ENCODE data around the gene DMTF1.

The DMTF1 gene

DNA sequence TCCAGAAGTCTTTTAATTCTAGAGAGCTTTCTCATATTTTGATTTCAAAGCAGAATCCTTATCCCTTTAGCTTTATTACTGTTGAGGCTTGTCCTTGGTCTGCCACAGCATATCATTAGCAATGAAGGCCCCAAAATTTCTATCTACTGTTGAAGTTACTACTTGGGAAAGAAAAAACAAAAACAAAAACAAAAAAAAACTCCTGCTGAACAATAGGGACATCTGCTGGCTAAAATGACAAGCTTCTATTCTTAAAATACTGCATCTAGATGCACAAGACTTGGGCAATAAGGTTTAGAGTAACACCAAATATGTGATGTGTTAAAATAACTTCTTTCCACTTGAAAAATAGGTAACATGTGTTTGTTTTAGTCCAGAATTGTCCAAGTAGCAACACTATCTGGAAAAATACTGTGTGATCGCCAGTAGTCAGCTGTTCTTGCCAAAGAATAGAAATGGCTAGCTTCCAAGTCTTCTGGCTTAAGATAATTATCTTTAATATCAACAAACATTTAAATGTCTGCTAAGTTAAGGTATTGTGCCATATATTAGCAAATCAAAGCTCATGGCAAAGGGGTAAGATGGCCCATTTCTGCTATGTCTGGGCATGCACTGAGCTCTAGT, 3.8 kb upstream of the DMTF1 start:
- no peak for DNase-seq

DNA sequence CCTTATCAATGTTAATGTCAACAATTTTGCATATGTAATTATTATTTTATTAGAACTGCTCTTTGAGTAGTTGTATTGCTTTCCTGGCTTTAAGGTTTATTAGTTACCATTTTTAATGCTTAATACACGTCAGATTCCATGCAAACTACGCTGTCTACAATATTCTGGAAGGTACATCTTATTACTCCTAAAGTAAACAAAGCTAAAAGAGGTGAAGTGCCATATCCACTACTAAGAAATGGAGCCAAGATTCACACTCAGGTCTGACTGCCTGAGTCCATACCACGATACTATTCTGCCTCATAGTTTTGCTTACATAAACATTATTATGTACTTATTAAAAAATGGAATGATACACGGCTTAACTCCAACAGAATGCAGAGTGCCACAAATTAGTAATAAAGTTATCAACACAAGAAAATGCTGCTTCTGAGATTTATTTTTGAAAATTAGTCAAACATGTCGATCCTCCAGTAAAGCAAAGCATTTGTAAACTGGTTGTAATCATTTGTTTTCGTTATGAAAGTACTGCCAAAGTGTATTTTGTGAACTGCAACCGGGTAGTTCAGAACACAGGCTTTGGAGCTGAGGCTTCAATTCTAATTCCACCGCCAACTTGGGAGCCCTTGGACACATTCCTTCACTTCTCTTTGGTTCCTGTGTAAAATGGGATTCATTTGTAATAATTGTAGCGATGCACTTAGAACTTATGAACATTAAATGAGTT, 1.1 kb upstream of the DMTF1 start:
- no peak for DNase-seq

DNA sequence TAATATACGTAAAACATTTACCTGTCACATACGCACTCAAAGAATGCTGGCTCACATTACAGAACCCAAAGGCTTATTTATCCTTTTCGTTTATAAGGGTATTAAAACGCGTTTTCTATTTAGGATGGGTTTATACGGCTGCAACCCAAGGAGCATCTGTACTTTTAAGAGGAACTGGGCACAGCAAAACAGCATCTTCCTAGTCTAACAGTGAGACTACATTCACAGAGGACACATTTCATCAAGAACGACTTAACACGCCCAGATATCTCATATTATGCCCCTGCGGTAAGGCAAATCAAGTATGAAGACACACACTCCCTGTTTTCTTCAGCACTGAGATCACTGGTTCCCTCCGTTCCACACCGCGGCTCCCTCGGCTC, 533 bp upstream of the DMTF1 start:
- DNase-seq: no peak

DNA sequence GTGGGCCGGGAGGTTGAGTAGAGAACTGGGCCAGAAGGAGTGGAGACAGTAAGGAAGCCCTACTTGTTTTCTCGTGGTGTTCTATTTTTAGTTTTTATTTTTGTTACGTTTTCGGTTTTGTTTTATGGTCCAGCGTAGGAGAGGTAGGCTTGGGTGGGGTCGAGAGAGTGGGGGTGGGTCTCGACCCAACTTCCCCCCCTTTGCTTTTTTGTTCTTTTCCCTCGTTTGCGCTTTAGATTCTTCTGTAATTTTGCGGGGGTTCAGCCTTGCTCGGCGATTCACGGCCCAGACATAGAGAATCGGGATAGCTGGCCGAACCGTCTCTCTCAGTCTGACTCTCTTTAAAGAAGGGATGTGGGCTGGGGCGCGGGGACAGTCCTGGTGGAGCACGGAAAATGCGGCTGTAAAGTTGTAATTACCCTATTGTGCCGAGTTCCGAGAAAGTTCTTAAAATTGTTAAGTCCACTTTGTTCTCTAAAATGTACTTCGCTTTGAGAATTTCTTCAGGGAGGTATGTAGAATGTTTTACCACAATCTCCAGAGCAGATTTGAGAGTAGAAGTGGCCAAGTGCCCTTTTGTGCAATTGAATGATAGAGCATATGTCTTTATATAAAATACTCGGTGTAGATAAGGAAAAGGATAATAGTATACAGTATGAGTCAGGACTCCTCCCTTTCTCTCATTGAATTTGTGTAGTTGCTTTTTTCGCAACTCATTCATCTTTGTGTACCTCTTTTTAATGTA, 816 bp downstream of the DMTF1 start:
- no peak for DNase-seq

DNA sequence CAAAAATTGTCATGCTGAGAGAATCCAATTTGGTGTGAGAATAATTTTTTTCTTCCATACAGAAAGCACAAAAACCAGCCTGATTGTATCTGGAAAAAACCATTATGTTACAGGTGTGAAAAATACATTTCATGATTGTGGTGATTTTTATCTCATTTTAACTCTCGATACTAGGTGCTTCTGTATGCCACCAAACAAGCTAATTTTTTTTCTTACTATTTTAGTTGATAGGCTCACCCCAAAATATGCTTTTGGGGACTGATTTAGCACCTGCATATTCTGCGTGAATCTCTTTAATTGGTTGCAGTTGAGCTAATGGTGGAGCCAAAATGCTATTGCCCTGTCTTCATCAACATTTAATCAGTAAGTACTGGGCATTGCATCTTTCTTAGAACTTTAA, 1.9 kb downstream of the DMTF1 start:
- DNase-seq: no peak

DNA sequence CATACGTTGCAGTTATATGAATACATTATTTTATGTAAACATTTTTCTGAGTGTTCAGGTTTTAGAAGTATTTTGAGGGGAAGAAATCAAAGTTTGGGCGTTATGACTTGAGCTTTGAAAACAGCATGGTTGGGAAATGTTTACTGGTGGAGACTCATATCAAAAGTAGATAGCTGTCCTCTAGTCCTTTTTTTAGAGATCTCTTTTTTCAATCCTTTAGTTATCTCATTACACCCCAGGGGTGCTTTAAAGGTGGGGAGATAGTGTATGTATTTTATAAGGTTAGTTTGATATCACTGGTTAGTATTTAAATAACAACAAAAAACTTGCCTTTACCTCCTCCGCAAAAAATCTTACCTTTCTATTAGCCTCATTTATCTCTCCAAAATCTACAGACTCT, 2.3 kb downstream of the DMTF1 start:
- DNase-seq: no peak

DNA sequence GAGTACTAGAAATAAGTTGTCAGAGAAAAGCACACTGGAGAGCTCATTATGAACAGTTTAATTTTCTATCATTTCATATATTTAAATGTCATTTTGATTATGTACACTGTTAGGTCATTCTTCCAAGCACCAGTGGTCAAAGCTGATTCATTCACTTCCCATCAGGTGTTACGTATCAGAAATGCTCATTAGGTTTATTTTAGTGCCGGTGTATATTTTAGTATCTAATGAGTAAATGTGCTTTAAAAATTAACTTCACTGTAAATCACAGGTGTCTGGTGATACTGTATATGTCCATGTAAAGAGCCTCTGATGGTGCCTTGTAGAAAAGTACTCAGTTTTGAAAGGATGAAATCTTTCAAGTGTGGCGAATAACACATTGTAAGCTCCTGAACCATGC, 3.5 kb downstream of the DMTF1 start:
- no peak for DNase-seq

DNA sequence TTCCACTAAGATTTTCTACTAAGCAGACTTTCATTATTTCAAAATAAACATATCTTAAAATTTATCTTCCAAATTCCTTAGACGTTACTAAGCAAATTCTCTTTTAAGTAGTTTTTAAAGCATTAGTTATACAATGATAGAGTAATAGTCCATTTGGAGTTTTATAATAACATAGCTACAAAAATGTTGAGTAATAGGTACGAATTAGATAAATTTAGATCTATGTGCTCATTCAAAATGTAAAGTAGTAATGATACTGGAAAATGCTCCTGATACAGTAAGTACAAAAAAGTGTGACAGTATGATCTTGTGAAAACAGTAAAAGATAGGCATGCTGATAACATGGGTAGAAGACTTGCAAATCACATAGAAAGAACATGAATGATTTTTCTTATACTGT, 4.5 kb downstream of the DMTF1 start:
- no peak for DNase-seq

DNA sequence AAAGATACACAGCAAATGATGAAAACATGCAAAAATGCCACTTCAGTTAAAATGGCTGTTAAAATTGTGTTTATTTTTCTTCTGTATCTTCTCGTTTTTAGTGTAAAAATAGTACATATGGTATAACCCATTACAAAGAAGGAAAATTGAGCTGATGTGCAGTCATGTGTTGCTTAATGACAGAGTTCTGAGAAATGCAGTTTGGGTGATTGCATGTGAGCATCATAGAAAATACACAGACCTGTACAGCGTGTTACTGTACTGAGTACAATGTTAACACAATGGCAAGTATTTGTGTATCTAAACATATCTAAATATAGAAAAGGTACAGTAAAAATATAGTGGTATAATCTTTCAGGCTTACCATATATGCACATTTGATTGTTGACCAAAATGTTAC, 7.3 kb downstream of the DMTF1 start:
- no peak for DNase-seq

DNA sequence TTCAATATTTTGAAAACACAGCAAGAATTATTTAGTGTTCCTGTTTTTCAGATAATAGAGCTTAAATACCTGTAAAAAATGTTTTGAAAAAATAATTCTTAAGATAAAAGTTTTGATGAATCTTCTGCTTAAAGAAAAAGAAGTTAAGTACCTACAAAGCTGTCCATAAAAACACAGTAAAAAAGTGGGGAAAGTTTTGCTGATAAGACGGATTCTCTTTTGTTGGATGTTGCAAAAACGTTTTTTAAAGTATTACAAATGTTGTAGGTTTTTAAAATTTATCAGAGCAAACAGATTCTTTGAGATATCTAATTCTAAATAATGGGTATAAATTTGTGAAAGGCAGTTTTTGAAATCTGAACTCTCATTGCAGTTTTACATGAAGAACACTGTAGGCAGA, 12.2 kb downstream of the DMTF1 start:
- DNase-seq: no peak

DNA sequence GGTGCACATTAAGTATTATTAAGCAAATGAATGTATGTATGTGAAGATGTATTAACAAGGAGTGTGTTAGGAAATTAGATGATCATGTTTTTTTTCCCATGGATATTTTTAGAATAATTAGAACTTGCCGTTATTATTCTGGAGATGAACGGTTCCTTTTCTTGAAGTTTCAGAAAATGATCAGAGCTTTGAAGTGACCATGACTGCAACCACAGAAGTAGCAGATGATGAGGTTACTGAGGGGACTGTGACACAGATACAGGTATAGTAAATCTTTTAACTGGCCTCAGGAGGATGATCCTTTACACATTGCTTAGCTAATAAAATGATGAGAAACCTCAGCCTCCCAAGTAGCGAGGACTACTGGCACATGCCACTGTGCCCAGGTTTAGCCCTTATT, 18.6 kb downstream of the DMTF1 start:
- no peak for DNase-seq

DNA sequence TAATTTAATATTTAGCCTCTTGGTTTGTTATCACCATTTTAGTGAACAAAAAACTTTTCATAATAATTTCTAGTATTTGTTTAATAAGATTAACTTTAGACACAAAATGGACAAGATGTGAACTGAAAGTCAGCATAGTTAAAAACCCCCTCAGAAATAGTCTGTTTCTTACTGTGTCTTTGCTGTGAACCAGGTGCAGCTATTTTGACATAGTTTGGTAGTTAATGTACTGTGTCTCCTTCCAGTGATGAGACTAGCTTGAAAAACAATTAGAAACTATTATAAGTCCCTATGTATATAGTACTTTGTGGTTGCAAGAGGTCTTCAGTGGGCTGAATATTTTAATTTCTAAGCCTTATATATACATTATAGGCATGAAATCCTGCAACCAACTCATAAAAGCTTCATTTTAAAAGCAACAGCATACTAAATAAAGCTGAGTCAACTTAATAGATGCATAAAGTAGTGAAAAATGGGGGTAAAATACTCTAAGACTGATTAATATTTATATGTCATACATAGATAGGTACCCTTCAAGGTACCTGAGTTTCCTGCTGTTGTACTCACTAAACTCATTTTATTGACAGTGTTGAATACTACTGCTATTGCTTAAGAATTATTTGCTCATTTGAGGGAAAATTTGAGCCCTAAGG, 19.2 kb downstream of the DMTF1 start:
- no peak for DNase-seq

DNA sequence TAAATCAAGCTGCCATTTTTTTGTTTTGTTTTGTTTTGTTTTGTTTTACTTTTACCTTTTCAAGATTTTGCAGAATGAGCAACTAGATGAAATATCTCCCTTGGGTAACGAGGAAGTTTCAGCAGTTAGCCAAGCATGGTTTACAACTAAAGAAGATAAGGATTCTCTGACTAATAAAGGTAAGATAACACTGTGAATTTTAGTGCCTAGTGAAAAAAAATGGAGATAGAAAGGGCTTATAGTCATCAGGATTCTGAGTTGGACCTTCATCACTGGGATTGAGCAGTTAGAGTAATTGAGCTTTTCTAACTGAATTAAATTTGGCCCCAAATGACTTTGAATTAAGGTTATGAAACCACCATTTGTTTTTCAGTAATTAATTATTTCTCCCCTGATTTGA, 21.2 kb downstream of the DMTF1 start:
- no peak for DNase-seq

DNA sequence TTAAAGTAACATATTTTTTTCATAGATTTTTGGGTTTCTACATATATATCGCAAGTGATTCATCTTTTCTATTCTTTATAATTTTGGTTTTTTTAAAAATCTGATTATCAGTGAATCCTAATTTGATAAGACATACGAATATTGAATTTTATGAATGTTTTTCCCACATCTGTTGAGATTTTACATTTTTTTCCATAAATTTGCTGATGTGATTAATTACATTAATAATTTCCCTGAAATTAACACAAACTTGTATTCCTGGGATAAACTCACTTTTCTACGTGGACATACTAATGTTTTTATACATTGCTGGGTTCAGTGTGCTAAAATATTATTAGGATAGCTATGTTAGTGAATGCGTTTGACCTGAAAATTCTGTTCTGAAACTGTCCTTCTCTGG, 26.1 kb downstream of the DMTF1 start:
- DNase-seq: no peak

DNA sequence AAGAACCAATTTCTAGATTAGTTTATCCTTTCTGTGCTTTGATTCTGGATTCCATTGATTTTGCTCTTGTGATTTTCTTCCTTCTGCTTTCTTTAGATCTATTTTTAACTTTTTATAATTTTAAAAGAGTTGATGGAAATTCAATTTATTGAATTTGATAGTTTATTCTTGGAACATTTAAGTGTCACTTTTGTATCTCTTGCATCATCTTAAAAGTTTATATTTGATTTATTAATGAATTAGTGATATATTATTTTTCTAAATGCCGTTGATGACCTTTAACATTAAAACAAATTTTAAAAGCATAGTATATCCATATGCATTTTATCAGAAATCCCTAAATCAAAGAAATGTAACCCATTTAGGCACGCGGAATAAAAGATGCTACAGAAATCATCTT, 26.9 kb downstream of the DMTF1 start:
- no peak for DNase-seq

DNA sequence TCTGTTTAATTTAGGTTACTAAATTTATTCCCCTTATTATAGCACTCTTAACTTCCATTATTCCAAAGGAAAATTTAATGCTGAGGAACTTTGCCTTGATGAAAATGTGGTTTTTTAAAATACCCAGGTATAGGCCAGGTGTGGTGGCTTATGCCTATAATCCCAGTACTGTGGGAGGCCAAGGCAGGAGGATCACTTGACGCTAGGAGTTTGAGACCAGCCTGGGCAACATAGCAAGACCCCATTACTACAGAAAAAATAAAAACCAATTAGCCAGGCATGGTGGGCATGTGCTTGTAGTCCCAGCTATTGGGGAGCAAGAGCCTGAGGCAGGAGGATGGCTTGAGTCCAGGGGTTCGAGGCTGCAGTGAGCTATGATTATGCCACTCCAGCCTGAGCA, 34.9 kb downstream of the DMTF1 start:
- no peak for DNase-seq

DNA sequence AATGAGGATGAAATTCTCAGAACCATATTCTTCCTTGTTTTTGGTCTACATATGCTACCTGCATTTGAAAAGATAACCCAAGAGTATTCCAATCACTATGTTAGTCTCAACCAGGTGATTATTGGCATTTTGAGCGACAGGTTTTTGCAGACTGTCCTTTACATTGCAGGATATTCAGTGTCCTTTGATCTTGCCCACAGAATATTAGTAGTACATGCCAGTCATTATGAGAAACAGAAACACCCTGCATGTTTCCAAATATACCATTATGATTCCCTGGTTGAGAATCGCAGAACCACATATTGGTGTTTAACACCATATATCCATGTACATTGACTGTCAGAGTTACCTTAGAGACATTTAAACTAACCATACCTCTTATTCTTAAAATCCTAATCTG, 36.7 kb downstream of the DMTF1 start:
- no peak for DNase-seq

DNA sequence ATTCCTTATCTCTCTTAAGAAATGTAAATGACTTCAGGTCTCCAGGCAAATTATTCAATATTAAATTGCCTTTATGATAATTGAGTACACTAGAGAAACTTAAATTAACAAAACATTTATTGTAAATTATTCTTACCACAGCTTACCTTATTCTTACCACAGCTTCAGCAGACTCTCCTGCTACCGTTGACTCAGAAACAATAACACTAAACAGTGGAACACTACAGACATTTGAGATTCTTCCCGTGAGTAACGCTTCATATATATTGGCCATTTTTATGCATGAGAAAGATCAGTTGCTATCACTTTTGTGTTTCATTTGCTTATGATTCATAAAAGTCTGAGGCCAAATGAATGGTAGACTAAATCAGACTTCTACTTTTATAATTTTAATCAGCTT, 38.5 kb downstream of the DMTF1 start:
- no peak for DNase-seq

DNA sequence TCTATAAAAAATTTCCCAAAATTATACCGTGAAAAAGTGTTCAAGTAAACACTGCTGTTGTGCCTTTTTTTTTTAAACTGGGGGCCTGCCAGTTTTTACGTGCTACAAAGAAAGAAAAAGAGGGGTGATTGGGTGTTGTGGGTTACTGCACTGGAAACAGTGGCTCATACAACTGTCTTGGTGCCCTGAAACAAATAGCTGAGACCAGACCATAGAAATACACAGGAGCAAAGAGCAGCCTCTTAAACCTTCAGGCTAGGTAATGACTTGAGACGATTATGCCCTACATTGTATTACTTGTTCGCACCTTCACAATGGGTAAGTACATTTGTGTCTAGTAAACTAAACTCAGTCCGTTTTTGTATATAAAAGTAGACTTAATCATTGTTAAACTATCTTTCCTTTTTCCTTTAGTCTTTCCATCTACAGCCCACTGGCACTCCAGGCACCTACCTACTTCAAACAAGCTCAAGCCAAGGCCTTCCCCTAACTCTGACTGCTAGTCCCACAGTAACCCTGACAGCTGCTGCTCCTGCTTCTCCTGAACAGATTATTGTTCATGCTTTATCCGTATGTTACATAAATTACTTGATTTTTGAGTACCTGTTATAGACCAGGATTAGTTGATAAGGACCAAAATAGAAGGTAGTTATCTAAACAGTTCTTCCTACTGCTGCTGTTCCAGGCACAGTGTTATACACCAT, 40.7 kb downstream of the DMTF1 start:
- DNase-seq: no peak

DNA sequence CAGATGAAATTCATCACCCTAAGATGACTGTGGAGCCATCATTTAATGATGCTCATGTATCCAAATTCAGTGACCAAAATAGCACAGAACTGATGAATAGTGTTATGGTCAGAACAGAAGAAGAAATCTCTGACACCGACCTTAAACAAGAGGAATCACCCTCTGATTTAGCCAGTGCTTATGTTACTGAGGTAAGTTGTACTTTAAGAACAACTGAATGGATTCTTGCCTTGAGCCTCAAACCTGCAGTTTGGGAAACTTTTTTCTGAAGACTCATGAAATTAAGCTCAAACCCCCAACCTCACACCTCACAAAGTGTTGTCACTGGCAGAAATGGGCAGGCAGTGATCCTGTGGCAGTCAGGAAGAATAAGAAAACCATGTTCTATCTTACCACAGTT, 41.7 kb downstream of the DMTF1 start:
- DNase-seq: no peak

DNA sequence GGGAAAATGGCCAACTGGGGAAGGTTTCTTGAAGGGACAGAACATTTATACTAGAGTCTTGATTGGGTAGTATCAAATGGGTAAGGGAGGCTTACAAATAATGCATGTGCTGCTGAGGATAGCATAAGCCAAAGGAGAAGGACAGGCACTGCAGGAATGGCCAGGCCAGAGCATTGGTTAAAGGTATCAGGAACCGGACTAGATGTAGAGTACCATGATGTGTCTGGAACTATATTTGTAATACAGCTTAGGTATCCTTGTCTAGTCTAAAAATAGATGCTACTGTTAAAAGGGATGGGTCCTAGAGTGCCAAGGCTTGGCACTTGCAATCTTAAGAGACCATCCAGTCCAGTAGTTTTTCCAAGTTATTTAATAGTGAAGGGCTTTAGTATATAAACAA, 47.0 kb downstream of the DMTF1 start:
- DNase-seq: no peak

DNA sequence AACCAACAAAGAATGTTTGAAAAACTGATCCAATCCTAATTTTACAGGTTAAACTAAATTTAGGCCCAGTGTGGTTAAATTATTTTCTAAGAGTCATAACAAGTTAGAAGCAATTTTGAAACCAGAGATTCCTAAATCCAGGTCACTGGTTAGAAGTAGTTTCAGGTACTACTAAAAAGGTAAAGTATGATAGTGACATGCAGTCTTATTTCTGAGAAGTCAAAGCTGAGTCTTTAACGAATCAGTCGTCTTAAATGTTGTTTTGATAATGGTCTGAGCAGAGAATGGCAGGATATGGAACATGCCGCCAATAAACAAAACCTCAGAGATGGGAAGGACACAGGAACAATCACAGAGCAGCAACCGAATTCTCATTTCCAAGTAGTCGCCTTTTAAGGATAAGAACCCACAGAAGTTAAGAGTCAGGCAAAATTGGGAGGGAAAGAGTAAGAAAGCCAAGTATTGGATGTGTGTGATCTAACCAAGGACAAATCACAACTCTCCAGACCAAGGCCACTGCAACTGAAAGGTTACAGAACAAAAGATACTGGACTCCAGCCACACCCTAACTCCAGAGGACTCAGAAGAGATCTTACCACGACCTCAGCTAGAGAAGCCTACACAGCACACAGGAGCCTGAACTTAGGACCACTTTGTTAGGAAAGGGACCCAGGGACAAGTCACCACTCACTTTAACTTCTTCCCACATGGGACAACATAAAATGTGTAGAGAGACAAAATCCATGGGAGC, 47.6 kb downstream of the DMTF1 start:
- no peak for DNase-seq

DNA sequence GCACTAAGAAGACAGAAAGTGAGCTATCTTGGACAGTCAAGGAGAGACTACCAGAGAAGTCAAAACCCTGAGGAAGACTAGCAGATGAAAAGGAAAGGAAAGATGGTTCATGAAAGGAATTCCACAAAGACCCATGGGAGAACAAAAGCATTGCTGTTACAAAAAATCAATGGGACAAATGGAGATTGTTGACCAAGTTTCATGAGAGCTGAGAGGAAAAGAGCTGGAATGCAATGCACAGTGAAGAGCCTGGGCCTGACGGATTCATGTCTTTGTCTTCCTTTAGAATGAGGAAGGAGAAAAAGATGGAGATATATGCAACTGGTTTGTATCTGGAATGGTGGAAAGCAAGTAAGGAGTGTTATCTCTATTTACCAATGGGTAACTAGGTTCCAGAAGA, 50.0 kb downstream of the DMTF1 start:
- no peak for DNase-seq

Data from T1000 (cell line).